HepG2 (cell line): ENCODE measurements around the gene ATP8A1. TPM values are rescaled to one million over a fixed set of nuclear protein-coding genes. Genes with fewer than 3 reads are reported as not detected.

Experiments
- ATAC-seq: fragments of 200-7000 bp; cut with Tn5 transposase; 3 replicates; pipeline ENCODE4 v1.9.1; 2020; ENCODE audit warnings: mild to moderate bottlenecking, moderate library complexity
- BruUV-seq: library from RNA; stranded (reverse); fragments of 400-500 nt; replicated peaks from 2 replicates; lab custom pipeline; 2021; lab: Mats Ljungman, UMichigan
- CTCF ChIA-PET: fragments of 300-600 bp; formaldehyde crosslinking; extraction: SDS; loops from one replicate; lab custom pipeline; 2021; ENCODE audit warnings: low total read pairs, inconsistent platforms, low intra/inter-chr PET ratio; lab: Yijun Ruan, JAX
- POLR2A ChIA-PET: fragments of 350-600 bp; sonication (Branson Sonifier 250); formaldehyde crosslinking; loops from one replicate; lab custom pipeline; 2020; ENCODE audit warnings: antibody characterized with exemption, inconsistent platforms; lab: Yijun Ruan, JAX
- DNase-seq: peaks from one replicate; pipeline ENCODE4 v3.0.0-alpha.2; 2015; ENCODE audit warnings: low spot score
- FAIRE-seq: peaks from 3 replicates; lab custom pipeline; 2011; peaks lifted over from hg19 to GRCh38; lab: Jason Lieb, UNC
- H2AFZ ChIP-seq: one replicate; pipeline ENCODE4 v1.6.1; 2011; ENCODE audit warnings: low read length, inconsistent platforms
- H3K27ac ChIP-seq: fragments of 300-600 bp; 3 replicates; pipeline ENCODE4 v1.8.0; 2011; ENCODE audit warnings: mixed run types, mild to moderate bottlenecking, mixed read lengths, low read length, inconsistent platforms; ENCODE audit not compliant: insufficient read depth; ENCODE audit errors: extremely low read length
- H3K27me3 ChIP-seq, 2 experiments: fragments of 200-600 bp in 1 of 2; 2 replicates in 1 of 2; 3 replicates in 1 of 2; pipeline versions ENCODE4 v1.6.0 to v1.8.0; 2011; ENCODE audit warnings: low read length in 2 of 2, mild to moderate bottlenecking in 2 of 2, moderate library complexity in 2 of 2, inconsistent platforms in 1 of 2; ENCODE audit not compliant: insufficient read depth in 2 of 2, control insufficient read depth in 1 of 2
- H3K36me3 ChIP-seq, 2 experiments: fragments of 200-600 bp in 1 of 2; replicated peaks in 1 of 2; 2 replicates in 1 of 2; 3 replicates in 1 of 2; pipeline versions ENCODE4 v1.5.1 to v1.8.0; 2011; ENCODE audit warnings: low read length in 2 of 2, inconsistent platforms in 1 of 2; ENCODE audit not compliant: insufficient read depth in 2 of 2, control insufficient read depth in 1 of 2
- H3K4me1 ChIP-seq: 2 replicates; pipeline ENCODE4 v1.5.1; 2012; ENCODE audit warnings: low read length, inconsistent platforms; ENCODE audit not compliant: insufficient read depth
- H3K4me2 ChIP-seq: 2 replicates; pipeline ENCODE4 v1.6.0; 2011; ENCODE audit warnings: low read depth, low read length, inconsistent platforms
- H3K4me3 ChIP-seq, 3 experiments: fragments of 200-600 bp in 1 of 3; sonication (generic), shearing (Covaris generic) in 1 of 3; replicated peaks in 1 of 3; 2 replicates each; pipeline ENCODE4 v1.5.1; 2011 to 2016; ENCODE audit warnings: low read length in 3 of 3, inconsistent platforms in 2 of 3, low read depth in 2 of 3, mild to moderate bottlenecking in 2 of 3, control low read depth in 1 of 3, mixed read lengths in 1 of 3; ENCODE audit not compliant: insufficient read depth in 1 of 3
- H3K79me2 ChIP-seq: one replicate; pipeline ENCODE4 v1.6.1; 2011; ENCODE audit warnings: low read length, inconsistent platforms; ENCODE audit not compliant: insufficient read depth
- H3K9ac ChIP-seq: 2 replicates; pipeline ENCODE4 v1.6.0; 2011; ENCODE audit warnings: mild to moderate bottlenecking, low read depth, low read length, inconsistent platforms; ENCODE audit not compliant: insufficient read depth
- H3K9me3 ChIP-seq: 2 replicates; pipeline ENCODE4 v1.5.1; 2012; ENCODE audit warnings: mild to moderate bottlenecking, low read length
- H4K20me1 ChIP-seq: 2 replicates; pipeline ENCODE4 v1.6.0; 2011; ENCODE audit warnings: inconsistent platforms, mild to moderate bottlenecking, low read length, moderate library complexity; ENCODE audit not compliant: insufficient read depth
- CBFB ChIP-seq: sonication (generic); formaldehyde crosslinking; IDR thresholded peaks from 2 replicates; pipeline ENCODE4 v1.4.0; 2020; ENCODE audit warnings: missing genetic modification reagents
- FOXM1 ChIP-seq: sonication (generic); formaldehyde crosslinking; IDR thresholded peaks from 2 replicates; pipeline ENCODE4 v1.5.0; 2020; ENCODE audit warnings: missing genetic modification reagents
- HMG20B ChIP-seq: conservative IDR thresholded peaks from 2 replicates; pipeline ENCODE4 v1.6.1; 2016; ENCODE audit warnings: missing genetic modification reagents, missing compliant biosample characterization
- SALL1 ChIP-seq: sonication (generic); formaldehyde crosslinking; IDR thresholded peaks from 2 replicates; pipeline ENCODE4 v1.8.0; 2022; ENCODE audit warnings: mild to moderate bottlenecking, missing genetic modification reagents
- SMAD3 ChIP-seq: sonication (generic); formaldehyde crosslinking; IDR thresholded peaks from 2 replicates; pipeline ENCODE4 v1.4.0; 2020; ENCODE audit warnings: missing genetic modification reagents
- SRF ChIP-seq: IDR thresholded peaks from 2 replicates; pipeline ENCODE4 v1.6.1; 2011; ENCODE audit warnings: mild to moderate bottlenecking, low read depth, low read length, moderate library complexity
- TAF15 ChIP-seq: fragments of 200-400 bp; formaldehyde crosslinking; IDR thresholded peaks from one replicate; pipeline ENCODE4 v1.6.1; 2018; ENCODE audit warnings: mild to moderate bottlenecking, low read depth, low read length; ENCODE audit not compliant: poor library complexity, severe bottlenecking
- TCF12 ChIP-seq, 2 experiments: fragments of 450-650 bp in 1 of 2; sonication (generic) in 1 of 2; formaldehyde crosslinking in 1 of 2; IDR thresholded peaks; 2 replicates each; pipeline versions ENCODE4 v1.6.1 to v1.8.0; 2017 to 2022; ENCODE audit warnings: antibody characterized with exemption in 1 of 2, mild to moderate bottlenecking in 1 of 2, missing genetic modification reagents in 1 of 2, moderate library complexity in 1 of 2
- TOE1 ChIP-seq: sonication (generic); formaldehyde crosslinking; IDR thresholded peaks from 2 replicates; pipeline ENCODE4 v1.4.0; 2020; ENCODE audit warnings: mild to moderate bottlenecking, missing genetic modification reagents
- YY1 ChIP-seq: IDR thresholded peaks from 2 replicates; pipeline ENCODE4 v1.6.1; 2011; ENCODE audit warnings: low read length, low read depth, moderate library complexity, mild to moderate bottlenecking; ENCODE audit not compliant: insufficient read depth, insufficient replicate concordance
- ZNF329 ChIP-seq: sonication (generic); formaldehyde crosslinking; IDR thresholded peaks from 2 replicates; pipeline ENCODE4 v1.9.0; 2021; ENCODE audit warnings: low read depth, mild to moderate bottlenecking, missing genetic modification reagents
- ZNF382 ChIP-seq: sonication (generic); formaldehyde crosslinking; IDR thresholded peaks from 2 replicates; pipeline ENCODE4 v1.5.0; 2020; ENCODE audit warnings: missing genetic modification reagents, mild to moderate bottlenecking, borderline replicate concordance
- ZNF564 ChIP-seq: sonication (generic); formaldehyde crosslinking; IDR thresholded peaks from 2 replicates; pipeline ENCODE4 v1.8.1; 2023; ENCODE audit warnings: mild to moderate bottlenecking, missing genetic modification reagents
- ZSCAN25 ChIP-seq: sonication (generic); formaldehyde crosslinking; IDR thresholded peaks from 2 replicates; pipeline ENCODE4 v1.8.0; 2022; ENCODE audit warnings: mild to moderate bottlenecking, missing genetic modification reagents
- ZSCAN31 ChIP-seq: sonication (generic); formaldehyde crosslinking; IDR thresholded peaks from 2 replicates; pipeline ENCODE4 v1.5.0; 2020; ENCODE audit warnings: low read depth, mild to moderate bottlenecking, missing genetic modification reagents
- WGBS: methylation state at CpG from one replicate; pipeline ENCODE4 v1.1.6; 2017; ENCODE audit warnings: low lambda C conversion rate; 5-methylcytosine and 5-hydroxymethylcytosine counted together
- in situ Hi-C: cut with HindIII; loops from 2 replicates; pipeline ENCODE4 v1.10.0; 2017; ENCODE audit warnings: low pct_unique_long_range_greater_than_20kb; ENCODE audit not compliant: extremely low pct_ligation_motif_present
- intact Hi-C: fragments of 100-400 bp; cut with micrococcal nuclease; formaldehyde crosslinking; loops from one replicate; pipeline ENCODE4 v1.10.0; 2022; ENCODE audit not compliant: unreplicated experiment
- polyA plus RNA-seq, 8 experiments: library from polyadenylated mRNA; depleted of rRNA in 3 of 8; stranded (reverse) in 7 of 8; unstranded in 1 of 8; fragments of >200 nt; fragmentation: Illumina TruSeq in 4 of 8; extraction: Trizol in 4 of 8; gene quantifications; 2 replicates each; pipeline versions ENCODE4 v1.2.1 to v1.2.3, GENCODE V29; 2011 to 2016; ENCODE audit warnings: low read depth in 4 of 8, missing spikeins in 1 of 8, mixed read lengths in 1 of 8; ENCODE audit not compliant: insufficient read depth in 1 of 8
- total RNA-seq, 5 experiments: library from RNA; depleted of rRNA; stranded (reverse); fragments of >200 nt; fragmentation: Illumina TruSeq; extraction: Trizol; gene quantifications; 2 replicates each; pipeline ENCODE4 v1.2.3, GENCODE V29; 2016; ENCODE audit warnings: low read depth in 1 of 5
- TF ChIP-seq, protein P1 (sequence below): sonication (generic); formaldehyde crosslinking; IDR thresholded peaks from 2 replicates; pipeline ENCODE4 v1.8.0; 2022; ENCODE audit warnings: missing genetic modification reagents, mild to moderate bottlenecking, borderline replicate concordance
- TF ChIP-seq, protein P2 (sequence below): sonication (generic); formaldehyde crosslinking; IDR thresholded peaks from 2 replicates; pipeline ENCODE4 v1.4.0; 2020; ENCODE audit warnings: missing genetic modification reagents

ATP8A1 gene
- total and polyA plus RNA-seq, 2 of the 13 experiments (the other 11 are each of a cell fraction or from before 2014, with no cell fraction given), result 1.7 to 6.2 TPM

DNA sequence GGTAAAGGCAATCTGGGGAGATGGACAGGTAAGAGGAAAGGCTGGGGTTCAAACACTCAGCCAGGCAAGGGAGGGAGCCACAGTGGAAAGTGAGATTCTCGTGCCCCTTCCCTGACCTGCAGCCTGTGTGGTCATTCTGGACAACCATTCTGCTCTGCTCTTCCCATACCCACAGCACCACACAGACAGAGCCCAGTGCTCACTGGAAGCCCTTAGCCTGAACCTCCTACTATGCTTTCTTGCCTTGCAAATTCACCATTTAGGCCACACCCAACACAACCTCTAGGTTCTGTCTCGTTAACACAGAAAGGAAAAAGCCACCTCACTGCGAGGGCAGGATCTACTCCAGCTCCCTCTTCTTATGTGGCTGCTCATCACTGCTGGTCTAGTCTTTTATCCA, 166.9 kb downstream of the ATP8A1 start:
- BruUV-seq, result no TSS peak
- DNase-seq, result no peak
- Histone ChIP-seq H3K27me3 (no peaks in the 10 kb centered on the region), H2AFZ (no peak overlapping the region), H3K36me3 (no peaks in the 10 kb centered on the region), H3K4me2 (no peak overlapping the region), H3K9me3 (no peaks in the 10 kb centered on the region), H3K27ac (no peak overlapping the region), H3K4me1 (peaks cover 8% of the 10 kb centered on the region; the same call in 1 of the 2 replicates), H3K4me3 (no peak overlapping the region), H3K9ac (no peak overlapping the region), H4K20me1 (no peaks in the 10 kb centered on the region), H3K79me2 (no peaks in the 10 kb centered on the region)
- 43% methylated on average over 3 of the region's 3 CpGs for WGBS
- in situ Hi-C loops, result no loop called here
- CTCF ChIA-PET, result no interaction called here
- no peak for TF ChIP-seq ZNF382 (CRISPR knock-in tag)
- no peak for TF ChIP-seq TOE1
- TF ChIP-seq ZSCAN25, result no peak
- TF ChIP-seq FOXM1, result no peak
- no peak for ATAC-seq
- no peak for FAIRE-seq
- POLR2A ChIA-PET, result no interaction called here
- intact Hi-C loops, result no loop called here

DNA sequence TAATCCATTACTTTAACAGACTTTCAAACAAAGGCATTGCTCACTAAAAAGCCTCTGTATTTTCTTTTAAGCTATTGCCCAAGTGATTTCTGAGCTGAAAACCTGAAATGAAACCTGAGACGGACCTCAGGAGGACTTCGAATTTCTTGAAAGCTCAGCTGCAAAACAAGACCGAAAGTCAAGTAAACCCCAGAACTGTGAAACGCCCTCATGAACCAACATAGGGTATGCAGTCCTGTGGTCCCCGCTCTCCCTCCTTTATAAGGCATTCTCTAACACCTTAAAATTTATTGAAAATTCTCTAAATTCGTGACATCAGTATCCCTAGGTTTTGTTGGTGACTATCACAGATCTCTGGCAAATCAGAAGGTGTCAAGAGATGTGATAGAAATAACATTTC, 167.8 kb downstream of the ATP8A1 start:
- H3K9me3 ChIP-seq, result no peaks in the 10 kb centered on the region
- ATAC-seq, result no peak
- intact Hi-C loops (no loop called here), in situ Hi-C loops (no loop called here)
- H3K36me3 ChIP-seq, result no peaks in the 10 kb centered on the region
- no peaks in the 10 kb centered on the region for H3K79me2 ChIP-seq
- H3K27me3 ChIP-seq, result no peaks in the 10 kb centered on the region
- H3K4me1 ChIP-seq, result peaks cover 8% of the 10 kb centered on the region; the same call in 1 of the 2 replicates
- H3K4me3 ChIP-seq, result no peak overlapping the region
- H2AFZ ChIP-seq, result no peak overlapping the region
- FAIRE-seq, result no peak
- no peaks in the 10 kb centered on the region for H4K20me1 ChIP-seq
- H3K4me2 ChIP-seq, result no peak overlapping the region
- no TSS peak for BruUV-seq
- TF ChIP-seq ZSCAN31, result no peak
- no peak for TF ChIP-seq HMG20B (CRISPR knock-in tag)
- TF ChIP-seq TCF12 (IDR thresholded peaks at IDR 0.05), result no peak
- no peak for TF ChIP-seq TCF12 (CRISPR knock-in tag; IDR thresholded peaks at IDR 0.05)
- TF ChIP-seq, protein P1, sequence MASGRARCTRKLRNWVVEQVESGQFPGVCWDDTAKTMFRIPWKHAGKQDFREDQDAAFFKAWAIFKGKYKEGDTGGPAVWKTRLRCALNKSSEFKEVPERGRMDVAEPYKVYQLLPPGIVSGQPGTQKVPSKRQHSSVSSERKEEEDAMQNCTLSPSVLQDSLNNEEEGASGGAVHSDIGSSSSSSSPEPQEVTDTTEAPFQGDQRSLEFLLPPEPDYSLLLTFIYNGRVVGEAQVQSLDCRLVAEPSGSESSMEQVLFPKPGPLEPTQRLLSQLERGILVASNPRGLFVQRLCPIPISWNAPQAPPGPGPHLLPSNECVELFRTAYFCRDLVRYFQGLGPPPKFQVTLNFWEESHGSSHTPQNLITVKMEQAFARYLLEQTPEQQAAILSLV, result no peak
- TF ChIP-seq, protein P2, sequence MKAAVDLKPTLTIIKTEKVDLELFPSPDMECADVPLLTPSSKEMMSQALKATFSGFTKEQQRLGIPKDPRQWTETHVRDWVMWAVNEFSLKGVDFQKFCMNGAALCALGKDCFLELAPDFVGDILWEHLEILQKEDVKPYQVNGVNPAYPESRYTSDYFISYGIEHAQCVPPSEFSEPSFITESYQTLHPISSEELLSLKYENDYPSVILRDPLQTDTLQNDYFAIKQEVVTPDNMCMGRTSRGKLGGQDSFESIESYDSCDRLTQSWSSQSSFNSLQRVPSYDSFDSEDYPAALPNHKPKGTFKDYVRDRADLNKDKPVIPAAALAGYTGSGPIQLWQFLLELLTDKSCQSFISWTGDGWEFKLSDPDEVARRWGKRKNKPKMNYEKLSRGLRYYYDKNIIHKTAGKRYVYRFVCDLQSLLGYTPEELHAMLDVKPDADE (CRISPR knock-in tag), result no peak
- TF ChIP-seq SALL1, result no peak
- no peak for TF ChIP-seq SRF
- TF ChIP-seq CBFB, result no peak
- TF ChIP-seq YY1, result no peak
- TF ChIP-seq ZNF564 (CRISPR knock-in tag), result no peak
- no peak for TF ChIP-seq ZNF329 (CRISPR knock-in tag)
- TF ChIP-seq FOXM1, result no peak
- TF ChIP-seq SMAD3, result no peak
- TF ChIP-seq TAF15, result no peak
- WGBS, result 50% methylated on average over 6 of the region's 6 CpGs
- CTCF ChIA-PET, result no interaction called here
- DNase-seq, result no peak
- POLR2A ChIA-PET, result no interaction called here
- H3K27ac ChIP-seq, result no peak overlapping the region
- no peak overlapping the region for H3K9ac ChIP-seq
